GM10266 (cell line): ENCODE results near the gene ARF5.

Source experiments
- DNase-seq: peaks from one replicate; pipeline ENCODE4 v3.0.0; 2012; ENCODE audit errors: extremely low spot score
- CTCF ChIP-seq: IDR thresholded peaks from 2 replicates; pipeline ENCODE4 v1.5.1; 2012; ENCODE audit warnings: mild to moderate bottlenecking, low read depth; ENCODE audit not compliant: control insufficient read depth, insufficient read depth; ENCODE audit errors: missing control alignments

The ARF5 gene

GRCh38 chr7:127581716-127582115 lies 6.5 kb upstream of the ARF5 start:
- TF ChIP-seq CTCF = no peak
- DNase-seq = no peak

GRCh38 chr7:127582361-127582760 lies 5.8 kb upstream of the ARF5 start:
- no peak for TF ChIP-seq CTCF
- no peak for DNase-seq

GRCh38 chr7:127584648-127585043 lies 3.6 kb upstream of the ARF5 start:
- TF ChIP-seq CTCF = no peak
- no peak for DNase-seq

GRCh38 chr7:127585044-127585953 lies 2.9 kb upstream of the ARF5 start, which contains the start of gene GCC1:
Gene GCC1 (minus strand): TSS chr7:127585596. CDS start chr7:127585182, 414 bp downstream.
- no peak for TF ChIP-seq CTCF
- DNase-seq = peak; percentile 94

- no peak for DNase-seq
- TF ChIP-seq CTCF = no peak
These were observed 1.9 kb upstream of the ARF5 start for GRCh38 chr7:127586346-127586745.

- TF ChIP-seq CTCF = no peak
- no peak for DNase-seq
These were observed 570 bp upstream of the ARF5 start for GRCh38 chr7:127587663-127588018.
